Spleen (tissue), 7 donors: ENCODE results near the gene SCAMP3.

Experiments
- CTCF ChIP-seq, 11 experiments: fragments of 200-600 bp in 7 of 11; fragments of 450-650 bp in 4 of 11; sonication (generic) in 4 of 11; IDR thresholded peaks in 8 of 11; conservative IDR thresholded peaks in 3 of 11; 1 replicate in 7 of 11; 2 replicates in 4 of 11; pipeline versions ENCODE4 v1.4.0 to v1.8.0; 2016 to 2021; ENCODE audit warnings: antibody characterized with exemption in 11 of 11, inconsistent platforms in 4 of 11, mild to moderate bottlenecking in 1 of 11
- POLR2A ChIP-seq, 3 donors: fragments of 450-650 bp; IDR thresholded peaks; one replicate each; pipeline ENCODE4 v1.5.1; 2017; ENCODE audit warnings: antibody characterized with exemption in 3 of 3, mild to moderate bottlenecking in 1 of 3
- donor health status: DM: no; HTN: no; CAD: no; lungs with moderate emphysema.
- donor health status: DM: no; HTN: no; CAD: no.
- donor health status: DM: no; HTN: no; CAD: no.

- TF ChIP-seq CTCF (IDR thresholded peaks at IDR 0.05 in 8 of 11, conservative IDR thresholded peaks at IDR 0.05 in 3 of 11), result no peak
- TF ChIP-seq POLR2A (IDR thresholded peaks at IDR 0.05), result peak in 1 of 3 donors; percentile 73
Observed at GRCh38 chr1:155261852-155262673, at the start of gene SCAMP3.
